OCI-LY7 (cell line): ENCODE measurements around the gene TAGLN.
"Not testable (repeated sequence)": the region's sequence is repeated elsewhere in the genome, so short reads cannot be mapped to it uniquely, and the experiment has no call there.

Source experiments
- EZH2phosphoT487 ChIP-seq: fragments of 200-600 bp; sonication (generic); IDR thresholded peaks from 2 replicates; pipeline ENCODE4 v1.6.1; 2018; ENCODE audit warnings: low read depth, borderline replicate concordance, mild to moderate bottlenecking, mixed run types, antibody characterized with exemption, low read length, moderate library complexity, mixed read lengths
- TF ChIP-seq, protein P1 (sequence below): fragments of 200-600 bp; sonication (generic); conservative IDR thresholded peaks from 2 replicates; pipeline ENCODE4 v1.5.1; 2014; ENCODE audit warnings: mild to moderate bottlenecking, antibody characterized with exemption, low read length, moderate library complexity, mixed read lengths

DNA sequence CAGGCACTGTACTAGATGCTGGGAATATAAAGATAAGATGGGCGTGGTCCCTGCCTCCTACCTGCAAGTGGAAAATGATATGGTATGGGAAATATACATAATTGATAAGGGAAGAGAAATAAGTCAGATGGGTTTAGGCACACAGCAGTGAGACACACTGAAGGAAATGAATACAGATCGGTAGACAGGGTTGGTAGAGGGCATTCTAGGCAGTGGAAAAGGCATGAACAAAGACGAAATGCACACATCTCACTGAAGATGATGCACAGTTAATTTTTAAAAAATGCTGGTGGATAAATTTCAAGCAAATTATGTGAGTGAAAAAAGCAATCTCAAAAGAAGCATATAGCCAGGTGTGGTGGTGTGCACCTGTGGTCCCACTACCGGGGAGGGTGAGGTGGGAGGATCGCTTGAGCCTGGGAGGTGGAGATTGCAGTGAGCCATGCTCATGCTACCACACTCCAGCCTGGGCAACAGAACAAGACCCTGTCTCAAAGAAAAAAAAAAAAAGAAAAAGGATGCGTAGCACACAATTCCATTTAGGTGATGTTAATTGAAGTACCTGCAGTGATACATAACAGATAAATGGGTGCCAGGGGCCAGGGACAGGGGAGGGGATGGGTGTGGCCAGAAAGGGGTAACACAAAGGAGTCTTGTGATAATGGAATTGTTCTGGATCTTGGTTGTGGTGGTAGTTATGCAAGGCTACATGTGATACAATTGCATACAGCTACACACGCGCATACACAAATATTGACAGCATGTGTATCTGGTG is 10.4 kb downstream of the TAGLN start:
- TF ChIP-seq, protein P1, sequence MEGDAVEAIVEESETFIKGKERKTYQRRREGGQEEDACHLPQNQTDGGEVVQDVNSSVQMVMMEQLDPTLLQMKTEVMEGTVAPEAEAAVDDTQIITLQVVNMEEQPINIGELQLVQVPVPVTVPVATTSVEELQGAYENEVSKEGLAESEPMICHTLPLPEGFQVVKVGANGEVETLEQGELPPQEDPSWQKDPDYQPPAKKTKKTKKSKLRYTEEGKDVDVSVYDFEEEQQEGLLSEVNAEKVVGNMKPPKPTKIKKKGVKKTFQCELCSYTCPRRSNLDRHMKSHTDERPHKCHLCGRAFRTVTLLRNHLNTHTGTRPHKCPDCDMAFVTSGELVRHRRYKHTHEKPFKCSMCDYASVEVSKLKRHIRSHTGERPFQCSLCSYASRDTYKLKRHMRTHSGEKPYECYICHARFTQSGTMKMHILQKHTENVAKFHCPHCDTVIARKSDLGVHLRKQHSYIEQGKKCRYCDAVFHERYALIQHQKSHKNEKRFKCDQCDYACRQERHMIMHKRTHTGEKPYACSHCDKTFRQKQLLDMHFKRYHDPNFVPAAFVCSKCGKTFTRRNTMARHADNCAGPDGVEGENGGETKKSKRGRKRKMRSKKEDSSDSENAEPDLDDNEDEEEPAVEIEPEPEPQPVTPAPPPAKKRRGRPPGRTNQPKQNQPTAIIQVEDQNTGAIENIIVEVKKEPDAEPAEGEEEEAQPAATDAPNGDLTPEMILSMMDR, result not testable (repeated sequence)
- not testable (repeated sequence) for TF ChIP-seq EZH2phosphoT487
